Stimulated activated CD8-positive, alpha-beta memory T cell treated with anti-CD3 and anti-CD28 coated beads, Interleukin-4, amount 100 ng/mL, for 48 hours (primary cell): ENCODE data around the gene R3HDM4.

Experiments
- DNase-seq: peaks from one replicate; pipeline ENCODE4 v3.0.0-alpha.2; 2020

The R3HDM4 gene

DNA sequence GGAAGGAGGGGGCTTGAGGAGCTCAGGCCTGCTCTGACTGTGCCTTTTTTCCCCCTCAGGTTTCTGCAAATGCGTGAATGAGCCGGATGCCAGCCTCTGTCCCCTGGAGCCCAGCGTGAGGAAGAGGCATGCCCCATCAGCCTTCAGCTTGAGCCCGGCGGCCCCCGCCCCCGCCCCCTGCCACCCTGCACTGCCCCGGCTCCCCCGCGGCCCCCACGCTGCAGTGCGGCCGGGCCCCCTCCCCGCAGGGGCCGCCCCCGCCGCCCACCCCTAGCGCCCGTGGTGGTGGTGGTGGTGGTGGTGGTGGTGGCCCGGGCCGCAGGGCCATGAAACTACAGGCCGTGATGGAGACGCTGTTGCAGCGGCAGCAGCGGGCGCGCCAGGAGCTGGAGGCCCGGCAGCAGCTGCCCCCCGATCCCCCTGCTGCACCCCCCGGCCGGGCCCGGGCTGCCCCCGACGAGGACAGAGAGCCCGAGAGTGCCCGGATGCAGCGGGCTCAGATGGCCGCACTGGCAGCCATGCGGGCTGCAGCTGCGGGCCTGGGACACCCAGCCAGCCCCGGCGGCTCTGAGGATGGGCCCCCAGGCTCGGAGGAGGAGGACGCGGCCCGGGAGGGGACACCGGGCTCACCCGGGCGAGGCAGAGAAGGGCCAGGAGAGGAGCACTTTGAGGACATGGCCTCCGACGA, 16.3 kb upstream of the R3HDM4 start:
- DNase-seq = no peak

- DNase-seq = no peak
Observed at GRCh38 chr19:928471-929202, 15.6 kb upstream of the R3HDM4 start.

DNA sequence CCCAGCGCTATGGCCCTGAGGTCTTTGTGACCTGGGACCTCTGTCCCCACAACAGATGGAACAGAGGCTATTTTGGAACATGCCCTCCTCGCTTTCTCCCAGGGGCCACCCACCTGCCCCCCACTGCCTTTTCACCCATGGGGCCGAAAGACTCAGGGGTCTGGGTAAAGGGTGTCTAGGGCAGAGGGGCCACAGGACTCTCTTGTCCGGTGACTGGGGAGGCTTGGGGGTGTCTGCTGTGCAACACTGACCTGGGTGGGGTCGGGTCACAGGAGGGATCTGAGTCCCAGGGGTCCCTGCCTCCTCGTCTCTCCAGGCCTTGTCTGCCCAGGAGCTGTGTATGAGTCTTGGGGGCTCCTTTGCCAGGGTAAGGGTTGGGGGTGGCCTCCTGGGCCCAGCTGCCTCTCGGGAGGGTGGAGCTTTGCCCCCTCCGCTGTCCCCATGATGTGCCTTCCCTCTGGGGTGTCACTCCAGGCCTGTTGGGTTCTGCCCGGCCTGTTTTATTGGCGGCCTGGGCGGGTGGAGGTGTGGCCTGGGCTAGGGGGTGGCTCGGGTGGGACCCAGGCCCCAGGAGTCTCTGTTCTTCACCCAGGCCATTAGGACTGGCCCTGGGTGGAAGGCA, 14.9 kb upstream of the R3HDM4 start:
- no peak for DNase-seq

GRCh38 chr19:927351-927779, 14.3 kb upstream of the R3HDM4 start:
- no peak for DNase-seq

GRCh38 chr19:926589-927350, 13.8 kb upstream of the R3HDM4 start:
- peak; percentile 67 for DNase-seq

DNA sequence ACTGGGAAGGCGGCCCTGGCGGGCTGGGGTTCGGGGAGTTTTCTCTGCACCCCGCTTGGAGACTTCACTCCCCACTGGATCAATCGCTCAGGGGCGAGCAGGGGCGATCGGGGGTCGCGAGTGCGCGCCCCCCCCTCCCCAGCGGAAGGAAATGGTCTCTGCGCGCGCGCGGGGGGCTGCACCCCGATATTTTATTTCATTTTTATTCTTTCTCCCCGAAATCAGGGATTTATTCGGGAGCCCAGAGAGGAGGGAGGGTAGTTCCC, 13.2 kb upstream of the R3HDM4 start:
- DNase-seq = no peak

GRCh38 chr19:925526-926322, 12.7 kb upstream of the R3HDM4 start, which contains the start of gene ARID3A:
Gene ARID3A (plus strand): TSS chr19:926035. CDS start chr19:929529, 3,494 bp downstream.
- peak; percentile 84 for DNase-seq

DNA sequence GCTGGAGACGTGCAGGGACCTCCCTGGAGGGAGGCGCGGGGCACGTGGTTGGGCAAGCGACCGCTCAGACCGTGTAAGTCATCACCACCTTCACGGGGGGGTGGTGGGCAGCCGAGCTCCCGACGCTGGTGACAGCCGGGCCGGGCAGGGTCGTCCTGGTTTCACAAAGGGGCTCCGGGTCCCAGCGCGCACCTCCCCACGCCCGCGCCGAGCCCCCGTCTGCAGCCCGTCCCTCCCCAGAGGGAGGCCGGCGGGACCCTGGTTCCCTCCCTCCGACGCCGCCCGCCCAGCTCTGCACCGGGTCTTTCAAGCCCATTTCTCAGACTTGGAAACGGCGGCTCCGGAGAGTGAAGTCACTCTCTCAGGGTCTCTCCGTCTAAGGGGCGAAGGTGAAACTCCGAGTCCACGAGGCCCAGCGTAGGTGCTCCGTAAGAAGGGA, 12.1 kb upstream of the R3HDM4 start:
- peak; percentile 65 for DNase-seq

GRCh38 chr19:924553-925086, 11.6 kb upstream of the R3HDM4 start:
- DNase-seq = peak; percentile 73

GRCh38 chr19:920051-920864, 7.2 kb upstream of the R3HDM4 start:
- peak; percentile 76 for DNase-seq

DNA sequence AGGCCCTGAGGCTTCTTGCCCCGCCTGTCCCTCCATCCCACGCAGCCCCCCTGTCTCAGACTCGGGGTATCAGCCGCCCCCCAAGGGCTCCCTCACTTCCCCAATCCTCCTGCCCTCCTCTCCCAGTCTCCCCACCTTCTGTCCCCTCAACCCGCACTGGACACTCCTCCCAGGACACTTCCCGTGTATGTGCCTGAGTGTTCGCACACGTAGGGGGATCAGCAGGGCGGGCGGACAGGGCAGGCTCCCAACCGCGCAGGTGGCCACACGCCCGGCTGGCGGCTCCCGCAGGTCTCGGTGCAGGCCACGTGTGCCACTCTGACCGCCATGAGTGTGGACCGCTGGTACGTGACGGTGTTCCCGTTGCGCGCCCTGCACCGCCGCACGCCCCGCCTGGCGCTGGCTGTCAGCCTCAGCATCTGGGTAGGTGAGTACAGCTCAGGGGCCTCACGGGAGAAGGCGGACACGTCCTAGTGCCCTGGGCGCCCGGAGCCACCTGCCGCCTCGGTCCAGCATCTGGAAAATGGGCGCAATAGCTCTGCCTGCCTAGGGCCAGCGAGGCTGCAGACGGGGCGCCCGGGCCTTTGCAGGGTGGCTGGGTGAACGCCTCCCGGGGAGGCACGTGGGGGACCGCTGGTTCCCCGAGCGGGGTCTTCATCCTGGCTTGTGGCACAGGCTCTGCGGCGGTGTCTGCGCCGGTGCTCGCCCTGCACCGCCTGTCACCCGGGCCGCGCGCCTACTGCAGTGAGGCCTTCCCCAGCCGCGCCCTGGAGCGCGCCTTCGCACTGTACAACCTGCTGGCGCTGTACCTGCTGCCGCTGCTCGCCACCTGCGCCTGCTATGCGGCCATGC, 6.4 kb upstream of the R3HDM4 start:
- peak; percentile 62 for DNase-seq

DNA sequence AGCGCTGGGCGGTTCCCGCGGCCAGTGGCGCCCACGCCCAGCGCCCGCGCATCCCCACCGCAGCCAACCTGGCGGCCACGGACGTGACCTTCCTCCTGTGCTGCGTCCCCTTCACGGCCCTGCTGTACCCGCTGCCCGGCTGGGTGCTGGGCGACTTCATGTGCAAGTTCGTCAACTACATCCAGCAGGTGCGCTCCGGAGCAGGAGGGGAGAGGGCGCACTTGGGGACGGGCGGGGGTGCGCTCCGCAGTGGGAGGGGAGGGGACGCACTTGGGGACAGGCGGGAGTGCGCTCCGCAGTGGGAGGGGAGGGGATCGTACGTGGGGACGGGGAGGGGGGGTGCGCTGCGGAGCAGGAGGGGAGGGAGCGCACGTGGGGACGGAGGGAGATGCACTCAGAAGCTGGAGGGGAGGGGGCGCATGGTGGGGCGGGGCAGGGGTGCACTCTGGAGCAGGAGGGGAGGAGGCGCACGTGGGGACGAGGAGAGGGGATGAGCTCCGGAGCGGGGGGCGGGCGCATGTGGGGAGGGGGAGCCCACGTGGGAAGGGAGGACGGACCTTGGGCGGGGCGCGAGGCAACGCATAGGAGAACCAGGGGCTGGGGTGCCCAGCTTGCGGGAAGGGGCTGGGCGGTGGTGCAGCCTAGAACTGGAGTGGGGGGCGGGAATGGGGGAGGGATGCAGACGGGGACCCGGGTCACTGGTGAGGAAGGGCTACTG, 5.6 kb upstream of the R3HDM4 start:
- peak; percentile 57 for DNase-seq

DNA sequence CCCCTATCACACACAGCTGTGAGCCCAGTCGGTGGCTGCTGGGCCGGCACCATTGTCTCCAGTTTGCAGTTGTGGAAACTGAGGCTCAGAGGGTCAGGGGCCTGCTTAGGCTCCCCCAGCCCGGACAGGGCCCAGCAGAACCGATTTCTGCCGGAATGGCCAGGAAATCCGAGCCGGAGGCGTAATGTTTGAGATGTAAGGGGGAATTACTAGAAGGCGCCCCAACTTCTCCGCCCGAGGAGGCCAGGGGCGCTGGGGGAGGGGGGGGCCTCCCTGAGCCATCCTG, 5.1 kb upstream of the R3HDM4 start:
- no peak for DNase-seq

- peak; percentile 66 for DNase-seq
Observed at GRCh38 chr19:917323-918151, 4.5 kb upstream of the R3HDM4 start, which contains the start of gene KISS1R. Gene KISS1R (plus strand): TSS chr19:917333. CDS start chr19:917503, 170 bp downstream.

- peak; percentile 63 for DNase-seq
Observed at GRCh38 chr19:916645-917322, 3.8 kb upstream of the R3HDM4 start.

- DNase-seq = peak; percentile 55
Observed at GRCh38 chr19:912181-913079, 589 bp downstream of the R3HDM4 start.
